Hepatocyte (in vitro differentiated cells): ENCODE measurements around the gene NDUFA6. TPM values are rescaled to one million over a fixed set of nuclear protein-coding genes. Genes with fewer than 3 reads are reported as not detected.
"Not testable (repeated sequence)": the region's sequence is repeated elsewhere in the genome, so short reads cannot be mapped to it uniquely, and the experiment has no call there.

ENCODE experiments used
- DNase-seq: peaks from one replicate; pipeline ENCODE4 v3.0.0-alpha.2; 2016; ENCODE audit warnings: low spot score
- H2AFZ ChIP-seq: fragments of 200-600 bp; sonication (generic); 2 replicates; pipeline ENCODE4 v1.6.0; 2016; ENCODE audit warnings: antibody characterized with exemption, mild to moderate bottlenecking
- H3K27ac ChIP-seq: fragments of 200-600 bp; sonication (generic); 2 replicates; pipeline ENCODE4 v1.5.1; 2016; ENCODE audit warnings: mild to moderate bottlenecking
- H3K27me3 ChIP-seq: fragments of 200-600 bp; sonication (generic); 2 replicates; pipeline ENCODE4 v1.6.1; 2016
- H3K36me3 ChIP-seq: fragments of 200-600 bp; sonication (generic); replicated peaks from 2 replicates; pipeline ENCODE4 v1.5.1; 2016; ENCODE audit warnings: low read depth; ENCODE audit not compliant: insufficient read depth
- H3K4me1 ChIP-seq: fragments of 200-600 bp; sonication (generic); 2 replicates; pipeline ENCODE4 v1.5.1; 2016; ENCODE audit warnings: mild to moderate bottlenecking, moderate library complexity; ENCODE audit not compliant: insufficient read depth
- H3K4me2 ChIP-seq: fragments of 200-600 bp; sonication (generic); 2 replicates; pipeline ENCODE4 v1.6.0; 2016
- H3K4me3 ChIP-seq: fragments of 200-600 bp; sonication (generic); 2 replicates; pipeline ENCODE4 v1.5.1; 2016; ENCODE audit warnings: mild to moderate bottlenecking
- H3K79me2 ChIP-seq: fragments of 200-600 bp; sonication (generic); 2 replicates; pipeline ENCODE4 v1.6.0; 2017; ENCODE audit warnings: mild to moderate bottlenecking
- H3K9me2 ChIP-seq: fragments of 200-600 bp; sonication (generic); replicated peaks from 2 replicates; pipeline ENCODE4 v1.6.0; 2017; ENCODE audit warnings: mild to moderate bottlenecking; ENCODE audit not compliant: insufficient read depth
- H3K9me3 ChIP-seq: fragments of 200-600 bp; sonication (generic); 2 replicates; pipeline ENCODE4 v1.5.1; 2016; ENCODE audit warnings: low read depth, mild to moderate bottlenecking
- H4K20me1 ChIP-seq: fragments of 200-600 bp; sonication (generic); 2 replicates; pipeline ENCODE4 v1.6.0; 2016; ENCODE audit warnings: mild to moderate bottlenecking; ENCODE audit not compliant: insufficient read depth, poor library complexity, severe bottlenecking
- EZH2 ChIP-seq: fragments of 200-600 bp; sonication (generic); IDR thresholded peaks from 2 replicates; pipeline ENCODE4 v1.6.1; 2016; ENCODE audit warnings: antibody characterized with exemption, mild to moderate bottlenecking, borderline replicate concordance
- EZH2phosphoT487 ChIP-seq: fragments of 200-600 bp; sonication (generic); IDR thresholded peaks from one replicate; pipeline ENCODE4 v1.6.1; 2018; ENCODE audit warnings: antibody characterized with exemption, mild to moderate bottlenecking, low read depth, moderate library complexity; ENCODE audit not compliant: unreplicated experiment, severe bottlenecking
- WGBS: methylation state at CpG from one replicate; pipeline ENCODE4 v1.1.6; 2016; ENCODE audit warnings: low lambda C conversion rate; ENCODE audit errors: missing lambda C conversion rate; 5-methylcytosine and 5-hydroxymethylcytosine counted together
- polyA plus RNA-seq: library from polyadenylated mRNA; unstranded; fragments of >200 nt; fragmentation: Nextera tagmentation; extraction: Ambion mirVana; gene quantifications from 2 replicates; pipeline ENCODE4 v1.2.1, GENCODE V29; 2016
- total RNA-seq: library from RNA; depleted of rRNA; stranded (reverse); fragments of >200 nt; gene quantifications from 2 replicates; pipeline ENCODE4 v1.2.3, GENCODE V29; 2014
- TF ChIP-seq, protein P1 (sequence below): fragments of 200-600 bp; sonication (generic); IDR thresholded peaks from 2 replicates; pipeline ENCODE4 v1.5.1; 2016; ENCODE audit warnings: antibody characterized with exemption, mild to moderate bottlenecking; ENCODE audit not compliant: poor library complexity

The NDUFA6 gene
- total and polyA plus RNA-seq, 2 experiments from 2014 or later: 97.4 to 183 TPM

DNA sequence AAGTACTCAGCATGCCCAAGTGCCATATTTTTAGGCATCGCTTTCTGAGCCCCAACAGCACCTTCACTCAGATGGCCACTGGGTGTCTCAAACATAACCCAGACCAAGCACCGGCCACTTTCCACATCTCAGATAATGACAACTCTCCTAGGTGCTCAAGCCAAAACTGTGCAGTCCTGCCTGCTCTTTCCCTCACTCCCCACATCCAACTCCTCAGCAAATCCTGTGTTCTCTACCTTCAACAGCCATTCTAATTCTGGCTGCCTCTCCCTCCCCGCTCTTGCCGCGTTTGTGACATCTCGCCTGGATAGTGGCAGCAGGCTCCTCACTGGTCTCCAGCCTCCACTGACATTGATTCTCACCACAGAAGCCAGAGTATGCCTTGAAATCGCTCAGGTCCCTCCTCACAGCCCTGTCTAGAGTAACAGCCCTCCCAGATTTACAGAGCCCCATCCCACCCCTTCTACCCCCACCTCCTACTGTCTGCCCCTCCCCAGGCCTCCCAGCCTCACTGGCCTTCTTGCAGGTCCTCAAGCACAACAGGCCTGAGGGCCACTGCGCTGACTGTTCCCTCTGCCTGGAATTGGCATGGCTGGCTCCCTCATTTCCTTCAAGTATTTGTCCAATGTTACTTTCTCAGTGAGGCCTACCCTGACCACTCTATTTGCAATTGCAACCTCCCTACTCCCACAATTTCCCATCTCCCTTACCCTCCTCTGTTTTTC lies 17.8 kb downstream of the NDUFA6 start:
- Histone ChIP-seq H3K36me3 (no peaks in the 10 kb centered on the region), H4K20me1 (no peaks in the 10 kb centered on the region), H3K4me3 (no peak overlapping the region), H3K9me3 (no peaks in the 10 kb centered on the region), H3K27ac (no peak overlapping the region), H3K27me3 (no peaks in the 10 kb centered on the region), H3K4me1 (peaks cover 13% of the 10 kb centered on the region), H3K9me2 (no peaks in the 10 kb centered on the region), H2AFZ (no peak overlapping the region), H3K79me2 (peaks cover 7% of the 10 kb centered on the region), H3K4me2 (no peak overlapping the region)
- WGBS: 93% methylated on average over 8 of the region's 8 CpGs
- no peak for TF ChIP-seq EZH2phosphoT487
- TF ChIP-seq, protein P1, sequence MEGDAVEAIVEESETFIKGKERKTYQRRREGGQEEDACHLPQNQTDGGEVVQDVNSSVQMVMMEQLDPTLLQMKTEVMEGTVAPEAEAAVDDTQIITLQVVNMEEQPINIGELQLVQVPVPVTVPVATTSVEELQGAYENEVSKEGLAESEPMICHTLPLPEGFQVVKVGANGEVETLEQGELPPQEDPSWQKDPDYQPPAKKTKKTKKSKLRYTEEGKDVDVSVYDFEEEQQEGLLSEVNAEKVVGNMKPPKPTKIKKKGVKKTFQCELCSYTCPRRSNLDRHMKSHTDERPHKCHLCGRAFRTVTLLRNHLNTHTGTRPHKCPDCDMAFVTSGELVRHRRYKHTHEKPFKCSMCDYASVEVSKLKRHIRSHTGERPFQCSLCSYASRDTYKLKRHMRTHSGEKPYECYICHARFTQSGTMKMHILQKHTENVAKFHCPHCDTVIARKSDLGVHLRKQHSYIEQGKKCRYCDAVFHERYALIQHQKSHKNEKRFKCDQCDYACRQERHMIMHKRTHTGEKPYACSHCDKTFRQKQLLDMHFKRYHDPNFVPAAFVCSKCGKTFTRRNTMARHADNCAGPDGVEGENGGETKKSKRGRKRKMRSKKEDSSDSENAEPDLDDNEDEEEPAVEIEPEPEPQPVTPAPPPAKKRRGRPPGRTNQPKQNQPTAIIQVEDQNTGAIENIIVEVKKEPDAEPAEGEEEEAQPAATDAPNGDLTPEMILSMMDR: no peak
- no peak for TF ChIP-seq EZH2
- no peak for DNase-seq

DNA sequence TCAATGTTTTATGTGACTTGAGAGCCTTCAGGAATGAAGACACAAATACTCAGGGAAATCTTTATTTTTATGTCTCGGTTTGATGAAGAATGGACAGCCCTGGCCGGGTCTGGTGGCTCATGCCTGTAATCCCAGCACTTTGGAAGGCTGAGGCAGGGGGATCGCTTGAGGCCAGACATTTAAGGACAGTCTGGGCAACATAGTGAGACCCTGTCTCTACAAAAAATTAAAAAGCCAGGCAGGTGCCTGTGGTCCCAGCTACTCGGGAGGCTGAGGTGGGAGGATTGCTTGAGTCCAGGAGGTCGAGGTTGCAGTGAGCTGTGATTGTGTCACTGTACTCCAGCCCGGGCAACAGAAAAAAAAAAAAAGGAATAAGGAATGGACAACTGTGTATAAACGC lies 19.1 kb downstream of the NDUFA6 start:
- H2AFZ ChIP-seq: peak overlapping the region; percentile 74
- peak overlapping the region; percentile 86 for H3K27ac ChIP-seq
- not testable (repeated sequence) for H3K36me3 ChIP-seq, DNase-seq, H3K27me3 ChIP-seq, H3K9me2 ChIP-seq, H4K20me1 ChIP-seq, H3K79me2 ChIP-seq, H3K9me3 ChIP-seq
- WGBS: 89% methylated on average over 7 of the region's 7 CpGs
- peaks cover 13% of the 10 kb centered on the region for H3K4me1 ChIP-seq
- peak overlapping the region; percentile 4 for H3K4me3 ChIP-seq
- peak overlapping the region; percentile 87 for H3K4me2 ChIP-seq

DNA sequence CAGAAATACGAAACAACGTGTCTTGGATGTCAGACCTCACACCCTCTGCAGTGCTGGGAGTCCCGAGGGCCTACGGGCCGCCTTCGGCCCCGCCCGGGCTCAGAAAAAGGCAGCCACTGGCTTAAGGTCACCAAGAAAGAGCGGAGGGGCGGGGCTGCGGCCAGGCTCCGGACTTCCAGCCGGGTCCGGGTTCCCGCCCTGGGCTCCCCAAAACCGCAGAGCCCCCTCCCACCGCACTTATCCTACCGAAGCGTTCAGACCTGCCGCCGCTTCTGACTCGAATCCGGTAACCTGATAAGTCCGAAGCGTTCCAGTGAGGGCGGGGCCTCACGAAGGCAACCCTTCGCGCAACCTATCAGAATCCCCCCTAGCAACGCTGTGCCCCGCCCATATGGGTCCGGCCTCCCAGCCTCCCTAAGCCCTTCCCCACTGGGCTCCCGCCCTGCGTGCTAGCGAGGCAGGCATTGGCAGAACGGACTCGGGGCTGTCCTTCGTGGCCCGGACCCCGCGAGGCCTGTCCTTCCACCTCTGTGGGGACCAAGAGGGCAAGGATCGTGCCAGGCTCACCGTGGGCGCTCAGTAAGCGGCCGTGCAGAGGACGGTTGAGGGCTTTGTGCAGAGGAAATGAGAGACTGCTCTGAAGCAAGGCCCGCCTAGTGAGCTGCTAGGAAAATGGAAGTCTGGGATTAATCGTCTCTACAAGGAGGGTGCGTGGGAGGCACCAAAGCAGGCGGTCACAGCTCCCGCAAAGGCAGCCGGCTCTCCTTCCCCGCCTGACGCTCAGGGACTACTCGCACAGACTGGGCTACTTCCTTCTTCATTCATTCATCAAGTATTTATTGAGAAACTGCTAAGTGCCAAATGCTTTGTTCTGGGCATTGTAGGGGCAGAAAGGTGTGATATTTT lies 19.8 kb downstream of the NDUFA6 start, which contains the start of gene NAGA:
Gene NAGA (minus strand): TSS at position 296 of the 906 bp plus-strand sequence. CDS start 515 bp downstream, outside the sequence.
- peak; percentile 98 for DNase-seq
- TF ChIP-seq EZH2 (no peak), EZH2phosphoT487 (no peak)
- TF ChIP-seq, protein P1: no peak
- Histone ChIP-seq H3K36me3 (no peaks in the 10 kb centered on the region), H2AFZ (peak within 1 kb of the TSS; percentile 74), H3K4me3 (peak within 1 kb of the TSS; percentile 37), H3K79me2 (peaks cover 7% of the 10 kb centered on the region), H3K9me3 (no peaks in the 10 kb centered on the region), H3K9me2 (no peaks in the 10 kb centered on the region), H3K27ac (peak within 1 kb of the TSS; percentile 86), H3K4me1 (peaks cover 13% of the 10 kb centered on the region), H3K4me2 (peak within 1 kb of the TSS; percentile 87), H4K20me1 (no peaks in the 10 kb centered on the region), H3K27me3 (no peaks in the 10 kb centered on the region)
- WGBS: 2% methylated on average over 54 of the region's 56 CpGs
